ENCODE results near the gene WDR45.

Gene WDR45

DNA sequence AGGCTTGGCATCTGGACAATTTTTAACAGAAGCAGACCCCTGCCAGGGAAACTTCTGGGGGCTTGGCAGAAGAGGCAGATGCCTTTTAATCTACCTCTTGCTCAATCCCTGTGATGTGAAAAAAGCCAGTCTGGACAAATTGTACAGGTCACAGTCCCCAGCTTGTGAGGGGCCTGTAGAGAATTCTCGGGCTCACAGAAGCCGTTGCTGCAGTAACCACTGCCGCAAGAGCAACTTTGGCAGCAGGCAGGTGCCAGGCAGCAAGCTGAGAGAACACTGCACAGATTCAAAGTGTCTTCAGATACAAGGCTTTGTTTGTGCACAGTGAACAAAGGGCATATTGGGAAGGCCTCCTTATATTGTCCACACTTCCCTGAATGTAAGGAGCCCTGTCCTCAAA, 32.1 kb upstream of the WDR45 start:
- CTCF ChIA-PET = no interaction called here
- POLR2A ChIA-PET = interaction anchor here (0.9 kb wide), 1 partner anchor 28 kb away, joined by 5 read pairs; no protein-coding TSS in a partner anchor
- Histone ChIP-seq H3K4me1 (ENCODE audit: control insufficient read depth, insufficient read depth, low read length) (no peaks in the 10 kb centered on the region), H3K4me3 (ENCODE audit: low read depth, low read length) (no peak overlapping the region), H3K9me3 (ENCODE audit: control insufficient read depth, insufficient read depth, low read depth, low read length) (no peaks in the 10 kb centered on the region), H3K36me3 (ENCODE audit: control insufficient read depth in 2 of 2, insufficient read depth in 1 of 2, low read length in 2 of 2) (peaks cover 8 to 52% of the 10 kb centered on the region in 2 experiments), H3K27ac (ENCODE audit: extremely low read depth, low read depth, low read length) (no peak overlapping the region)
- TF ChIP-seq YY1 (tag by site-specific recombination; IDR thresholded peaks at IDR 0.05) = no peak
- TF ChIP-seq, protein P1, sequence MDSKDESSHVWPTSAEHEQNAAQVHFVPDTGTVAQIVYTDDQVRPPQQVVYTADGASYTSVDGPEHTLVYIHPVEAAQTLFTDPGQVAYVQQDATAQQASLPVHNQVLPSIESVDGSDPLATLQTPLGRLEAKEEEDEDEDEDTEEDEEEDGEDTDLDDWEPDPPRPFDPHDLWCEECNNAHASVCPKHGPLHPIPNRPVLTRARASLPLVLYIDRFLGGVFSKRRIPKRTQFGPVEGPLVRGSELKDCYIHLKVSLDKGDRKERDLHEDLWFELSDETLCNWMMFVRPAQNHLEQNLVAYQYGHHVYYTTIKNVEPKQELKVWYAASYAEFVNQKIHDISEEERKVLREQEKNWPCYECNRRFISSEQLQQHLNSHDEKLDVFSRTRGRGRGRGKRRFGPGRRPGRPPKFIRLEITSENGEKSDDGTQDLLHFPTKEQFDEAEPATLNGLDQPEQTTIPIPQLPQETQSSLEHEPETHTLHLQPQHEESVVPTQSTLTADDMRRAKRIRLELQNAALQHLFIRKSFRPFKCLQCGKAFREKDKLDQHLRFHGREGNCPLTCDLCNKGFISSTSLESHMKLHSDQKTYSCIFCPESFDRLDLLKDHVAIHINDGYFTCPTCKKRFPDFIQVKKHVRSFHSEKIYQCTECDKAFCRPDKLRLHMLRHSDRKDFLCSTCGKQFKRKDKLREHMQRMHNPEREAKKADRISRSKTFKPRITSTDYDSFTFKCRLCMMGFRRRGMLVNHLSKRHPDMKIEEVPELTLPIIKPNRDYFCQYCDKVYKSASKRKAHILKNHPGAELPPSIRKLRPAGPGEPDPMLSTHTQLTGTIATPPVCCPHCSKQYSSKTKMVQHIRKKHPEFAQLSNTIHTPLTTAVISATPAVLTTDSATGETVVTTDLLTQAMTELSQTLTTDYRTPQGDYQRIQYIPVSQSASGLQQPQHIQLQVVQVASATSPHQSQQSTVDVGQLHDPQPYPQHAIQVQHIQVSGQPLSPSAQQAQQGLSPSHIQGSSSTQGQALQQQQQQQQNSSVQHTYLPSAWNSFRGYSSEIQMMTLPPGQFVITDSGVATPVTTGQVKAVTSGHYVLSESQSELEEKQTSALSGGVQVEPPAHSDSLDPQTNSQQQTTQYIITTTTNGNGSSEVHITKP (tag by site-specific recombination; IDR thresholded peaks at IDR 0.05) = no peak
- no peak for TF ChIP-seq ZIC2 (tag by site-specific recombination; IDR thresholded peaks at IDR 0.05)
- no peak for TF ChIP-seq ZNF560 (tag by site-specific recombination; IDR thresholded peaks at IDR 0.05; ENCODE audit: borderline replicate concordance)
- TF ChIP-seq ZNF24 (tag by site-specific recombination; IDR thresholded peaks at IDR 0.05) = no peak
- no peak for TF ChIP-seq ZNF529 (tag by site-specific recombination; IDR thresholded peaks at IDR 0.05; ENCODE audit: insufficient replicate concordance)
- TF ChIP-seq, protein P2, sequence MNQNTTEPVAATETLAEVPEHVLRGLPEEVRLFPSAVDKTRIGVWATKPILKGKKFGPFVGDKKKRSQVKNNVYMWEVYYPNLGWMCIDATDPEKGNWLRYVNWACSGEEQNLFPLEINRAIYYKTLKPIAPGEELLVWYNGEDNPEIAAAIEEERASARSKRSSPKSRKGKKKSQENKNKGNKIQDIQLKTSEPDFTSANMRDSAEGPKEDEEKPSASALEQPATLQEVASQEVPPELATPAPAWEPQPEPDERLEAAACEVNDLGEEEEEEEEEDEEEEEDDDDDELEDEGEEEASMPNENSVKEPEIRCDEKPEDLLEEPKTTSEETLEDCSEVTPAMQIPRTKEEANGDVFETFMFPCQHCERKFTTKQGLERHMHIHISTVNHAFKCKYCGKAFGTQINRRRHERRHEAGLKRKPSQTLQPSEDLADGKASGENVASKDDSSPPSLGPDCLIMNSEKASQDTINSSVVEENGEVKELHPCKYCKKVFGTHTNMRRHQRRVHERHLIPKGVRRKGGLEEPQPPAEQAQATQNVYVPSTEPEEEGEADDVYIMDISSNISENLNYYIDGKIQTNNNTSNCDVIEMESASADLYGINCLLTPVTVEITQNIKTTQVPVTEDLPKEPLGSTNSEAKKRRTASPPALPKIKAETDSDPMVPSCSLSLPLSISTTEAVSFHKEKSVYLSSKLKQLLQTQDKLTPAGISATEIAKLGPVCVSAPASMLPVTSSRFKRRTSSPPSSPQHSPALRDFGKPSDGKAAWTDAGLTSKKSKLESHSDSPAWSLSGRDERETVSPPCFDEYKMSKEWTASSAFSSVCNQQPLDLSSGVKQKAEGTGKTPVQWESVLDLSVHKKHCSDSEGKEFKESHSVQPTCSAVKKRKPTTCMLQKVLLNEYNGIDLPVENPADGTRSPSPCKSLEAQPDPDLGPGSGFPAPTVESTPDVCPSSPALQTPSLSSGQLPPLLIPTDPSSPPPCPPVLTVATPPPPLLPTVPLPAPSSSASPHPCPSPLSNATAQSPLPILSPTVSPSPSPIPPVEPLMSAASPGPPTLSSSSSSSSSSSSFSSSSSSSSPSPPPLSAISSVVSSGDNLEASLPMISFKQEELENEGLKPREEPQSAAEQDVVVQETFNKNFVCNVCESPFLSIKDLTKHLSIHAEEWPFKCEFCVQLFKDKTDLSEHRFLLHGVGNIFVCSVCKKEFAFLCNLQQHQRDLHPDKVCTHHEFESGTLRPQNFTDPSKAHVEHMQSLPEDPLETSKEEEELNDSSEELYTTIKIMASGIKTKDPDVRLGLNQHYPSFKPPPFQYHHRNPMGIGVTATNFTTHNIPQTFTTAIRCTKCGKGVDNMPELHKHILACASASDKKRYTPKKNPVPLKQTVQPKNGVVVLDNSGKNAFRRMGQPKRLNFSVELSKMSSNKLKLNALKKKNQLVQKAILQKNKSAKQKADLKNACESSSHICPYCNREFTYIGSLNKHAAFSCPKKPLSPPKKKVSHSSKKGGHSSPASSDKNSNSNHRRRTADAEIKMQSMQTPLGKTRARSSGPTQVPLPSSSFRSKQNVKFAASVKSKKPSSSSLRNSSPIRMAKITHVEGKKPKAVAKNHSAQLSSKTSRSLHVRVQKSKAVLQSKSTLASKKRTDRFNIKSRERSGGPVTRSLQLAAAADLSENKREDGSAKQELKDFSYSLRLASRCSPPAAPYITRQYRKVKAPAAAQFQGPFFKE (tag by site-specific recombination; IDR thresholded peaks at IDR 0.05; ENCODE audit: borderline replicate concordance) = no peak
- no peak for TF ChIP-seq WT1 (tag by site-specific recombination; IDR thresholded peaks at IDR 0.05)
- TF ChIP-seq ZNF404 (tag by site-specific recombination; IDR thresholded peaks at IDR 0.05) = no peak
- no peak for TF ChIP-seq MYNN (tag by site-specific recombination; IDR thresholded peaks at IDR 0.05; ENCODE audit: borderline replicate concordance)
- no peak for TF ChIP-seq ZNF561 (tag by site-specific recombination; IDR thresholded peaks at IDR 0.05; ENCODE audit: borderline replicate concordance)
- TF ChIP-seq GLI4 (tag by site-specific recombination; IDR thresholded peaks at IDR 0.05) = no peak
- TF ChIP-seq, protein P3, sequence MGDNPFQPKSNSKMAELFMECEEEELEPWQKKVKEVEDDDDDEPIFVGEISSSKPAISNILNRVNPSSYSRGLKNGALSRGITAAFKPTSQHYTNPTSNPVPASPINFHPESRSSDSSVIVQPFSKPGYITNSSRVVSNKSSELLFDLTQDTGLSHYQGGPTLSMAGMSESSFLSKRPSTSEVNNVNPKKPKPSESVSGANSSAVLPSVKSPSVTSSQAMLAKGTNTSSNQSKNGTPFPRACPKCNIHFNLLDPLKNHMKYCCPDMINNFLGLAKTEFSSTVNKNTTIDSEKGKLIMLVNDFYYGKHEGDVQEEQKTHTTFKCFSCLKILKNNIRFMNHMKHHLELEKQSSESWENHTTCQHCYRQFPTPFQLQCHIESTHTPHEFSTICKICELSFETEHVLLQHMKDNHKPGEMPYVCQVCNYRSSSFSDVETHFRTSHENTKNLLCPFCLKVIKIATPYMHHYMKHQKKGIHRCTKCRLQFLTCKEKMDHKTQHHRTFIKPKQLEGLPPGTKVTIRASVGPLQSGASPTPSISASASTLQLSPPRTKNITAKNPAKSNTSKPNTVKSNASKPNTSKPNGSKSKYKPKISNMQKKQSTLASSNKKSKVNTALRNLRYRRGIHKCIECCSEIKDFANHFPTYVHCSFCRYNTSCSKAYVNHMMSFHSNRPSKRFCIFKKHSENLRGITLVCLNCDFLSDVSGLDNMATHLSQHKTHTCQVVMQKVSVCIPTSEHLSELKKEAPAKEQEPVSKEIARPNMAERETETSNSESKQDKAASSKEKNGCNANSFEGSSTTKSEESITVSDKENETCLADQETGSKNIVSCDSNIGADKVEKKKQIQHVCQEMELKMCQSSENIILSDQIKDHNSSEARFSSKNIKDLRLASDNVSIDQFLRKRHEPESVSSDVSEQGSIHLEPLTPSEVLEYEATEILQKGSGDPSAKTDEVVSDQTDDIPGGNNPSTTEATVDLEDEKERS (tag by site-specific recombination; IDR thresholded peaks at IDR 0.05) = no peak

All from HEK293 (cell line).